Measurements from ENCODE around the gene OPCML. TPM values are rescaled to one million over a fixed set of nuclear protein-coding genes. Genes with fewer than 3 reads are reported as not detected.

OPCML gene
- total RNA-seq, 3 donors from 2014 or later (not counting 1 experiment from before 2014, with no cell fraction given) = not detected

DNA sequence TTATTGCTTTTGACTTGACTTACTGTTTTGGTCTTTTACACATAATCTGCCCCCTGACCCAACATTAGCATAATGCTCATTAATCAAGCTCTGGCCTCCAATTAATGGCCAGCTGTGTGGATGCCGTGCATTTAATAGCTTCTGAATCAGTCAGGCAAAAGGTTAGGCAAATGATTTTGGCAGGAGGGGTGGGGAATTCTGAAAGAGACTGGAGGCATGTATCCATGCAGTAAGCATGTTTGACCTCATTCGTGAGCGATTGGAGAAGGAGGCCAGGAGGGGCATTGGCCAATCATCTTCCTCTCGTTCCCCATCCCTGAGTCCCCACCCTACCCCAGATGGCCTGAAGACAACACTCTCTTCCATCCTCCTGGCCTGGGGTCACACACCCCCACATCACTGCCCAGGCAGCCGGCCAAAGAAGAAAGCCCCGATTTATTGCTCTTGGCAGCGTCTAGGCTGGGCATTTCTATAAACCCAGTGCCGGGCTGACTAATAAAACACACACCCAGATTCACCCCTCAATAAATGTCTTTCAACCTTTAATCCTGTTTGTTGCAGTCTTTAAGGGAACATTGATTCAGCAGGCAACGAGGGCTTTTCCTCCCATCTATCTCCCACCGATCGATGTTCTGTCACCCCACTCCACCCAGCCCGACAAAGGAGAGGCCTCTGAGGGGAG lies 150.0 kb downstream of the OPCML start:
- Mint-ChIP-seq H3K27ac (no peak overlapping the region), H3K4me3 (no peak overlapping the region), H3K4me1 (no peaks in the 10 kb centered on the region), H3K36me3 (no peaks in the 10 kb centered on the region), H3K27me3 (ENCODE audit: low read depth in 2 of 2) (no peaks in the 10 kb centered on the region), H3K9me3 (peaks cover 0 to 3% of the 10 kb centered on the region in 2 donors)
- no peak overlapping the region for H3K4me3 ChIP-seq (ENCODE audit: low read length)
- no peaks in the 10 kb centered on the region for H3K4me1 ChIP-seq (ENCODE audit: control insufficient read depth, insufficient read depth, low read length)
- WGBS (ENCODE audit: insufficient coverage) = 76% methylated on average over 8 of the region's 12 CpGs
- no peak for ATAC-seq
- H3K36me3 ChIP-seq (ENCODE audit: control insufficient read depth, insufficient read depth, low read length) = no peaks in the 10 kb centered on the region
- no peaks in the 10 kb centered on the region for H3K27me3 ChIP-seq (ENCODE audit: control insufficient read depth, insufficient read depth, low read length)
- DNase-seq = no peak
- no peaks in the 10 kb centered on the region for H3K9me3 ChIP-seq (ENCODE audit: control insufficient read depth, insufficient read depth, low read length)
- no peak overlapping the region for H3K27ac ChIP-seq (ENCODE audit: low read length)
- intact Hi-C loops (cut with micrococcal nuclease) = no loop called here
- TF ChIP-seq, protein P1, sequence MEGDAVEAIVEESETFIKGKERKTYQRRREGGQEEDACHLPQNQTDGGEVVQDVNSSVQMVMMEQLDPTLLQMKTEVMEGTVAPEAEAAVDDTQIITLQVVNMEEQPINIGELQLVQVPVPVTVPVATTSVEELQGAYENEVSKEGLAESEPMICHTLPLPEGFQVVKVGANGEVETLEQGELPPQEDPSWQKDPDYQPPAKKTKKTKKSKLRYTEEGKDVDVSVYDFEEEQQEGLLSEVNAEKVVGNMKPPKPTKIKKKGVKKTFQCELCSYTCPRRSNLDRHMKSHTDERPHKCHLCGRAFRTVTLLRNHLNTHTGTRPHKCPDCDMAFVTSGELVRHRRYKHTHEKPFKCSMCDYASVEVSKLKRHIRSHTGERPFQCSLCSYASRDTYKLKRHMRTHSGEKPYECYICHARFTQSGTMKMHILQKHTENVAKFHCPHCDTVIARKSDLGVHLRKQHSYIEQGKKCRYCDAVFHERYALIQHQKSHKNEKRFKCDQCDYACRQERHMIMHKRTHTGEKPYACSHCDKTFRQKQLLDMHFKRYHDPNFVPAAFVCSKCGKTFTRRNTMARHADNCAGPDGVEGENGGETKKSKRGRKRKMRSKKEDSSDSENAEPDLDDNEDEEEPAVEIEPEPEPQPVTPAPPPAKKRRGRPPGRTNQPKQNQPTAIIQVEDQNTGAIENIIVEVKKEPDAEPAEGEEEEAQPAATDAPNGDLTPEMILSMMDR (IDR thresholded peaks at IDR 0.05) = no peak

DNA sequence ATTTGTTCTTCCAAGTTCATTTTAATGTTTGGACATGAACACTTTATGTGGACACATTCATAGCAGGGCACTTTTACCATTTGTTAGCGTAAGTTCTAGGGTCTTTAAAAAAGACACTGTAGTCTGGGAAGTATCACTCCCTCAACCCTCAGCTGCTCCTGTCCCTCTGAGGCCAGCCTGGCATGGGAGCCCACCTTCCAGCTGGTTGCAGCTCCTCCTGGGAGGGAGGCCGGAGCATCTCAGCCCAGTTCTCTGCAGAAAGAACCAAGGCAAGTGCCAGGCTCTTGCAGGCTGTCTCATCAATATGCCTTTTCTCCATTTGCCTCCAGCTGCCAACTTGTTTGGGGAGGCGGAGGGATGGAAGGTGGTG lies 150.6 kb downstream of the OPCML start:
- H3K27me3 ChIP-seq (ENCODE audit: control insufficient read depth, insufficient read depth, low read length) = no peaks in the 10 kb centered on the region
- H3K27me3 Mint-ChIP-seq (ENCODE audit: low read depth in 2 of 2) = no peaks in the 10 kb centered on the region
- H3K4me3 Mint-ChIP-seq = no peak overlapping the region
- no peaks in the 10 kb centered on the region for H3K9me3 ChIP-seq (ENCODE audit: control insufficient read depth, insufficient read depth, low read length)
- no peak overlapping the region for H3K27ac ChIP-seq (ENCODE audit: low read length)
- H3K4me1 ChIP-seq (ENCODE audit: control insufficient read depth, insufficient read depth, low read length) = no peaks in the 10 kb centered on the region
- no peak overlapping the region for H3K4me3 ChIP-seq (ENCODE audit: low read length)
- no peak for ATAC-seq
- no peak overlapping the region for H3K27ac Mint-ChIP-seq
- TF ChIP-seq, protein P1 (IDR thresholded peaks at IDR 0.05) = no peak
- no peaks in the 10 kb centered on the region for H3K4me1 Mint-ChIP-seq
- intact Hi-C loops (cut with micrococcal nuclease) = no loop called here
- H3K36me3 ChIP-seq (ENCODE audit: control insufficient read depth, insufficient read depth, low read length) = no peaks in the 10 kb centered on the region
- WGBS (ENCODE audit: insufficient coverage) = 59% methylated on average over 3 of the region's 3 CpGs
- DNase-seq = no peak
- H3K9me3 Mint-ChIP-seq = peaks cover 0 to 3% of the 10 kb centered on the region in 2 donors
- no peaks in the 10 kb centered on the region for H3K36me3 Mint-ChIP-seq

DNA sequence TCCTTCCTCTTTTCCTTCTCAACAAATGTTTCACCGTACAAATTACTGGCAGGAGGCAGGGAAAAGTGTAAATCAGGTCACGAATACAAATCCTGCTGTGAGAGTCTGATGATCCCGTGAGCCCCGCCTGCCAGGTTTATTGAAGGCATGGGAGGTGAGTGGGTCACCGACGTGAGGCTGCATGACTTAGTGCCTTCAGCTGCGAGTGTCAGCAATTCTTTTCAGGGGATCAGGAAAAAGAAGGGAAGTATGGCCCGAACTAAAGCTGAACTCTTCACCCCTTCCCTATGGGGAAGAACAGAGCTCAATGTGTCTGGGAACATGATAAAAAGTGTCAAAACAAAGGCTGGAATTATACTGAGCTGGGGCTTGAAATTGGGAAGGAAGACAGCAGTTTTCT lies 166.2 kb downstream of the OPCML start:
- Histone ChIP-seq H3K36me3 (ENCODE audit: control insufficient read depth, insufficient read depth, low read length) (no peaks in the 10 kb centered on the region), H3K4me3 (ENCODE audit: low read length) (no peak overlapping the region), H3K27me3 (ENCODE audit: control insufficient read depth, insufficient read depth, low read length) (no peaks in the 10 kb centered on the region), H3K4me1 (ENCODE audit: control insufficient read depth, insufficient read depth, low read length) (no peaks in the 10 kb centered on the region), H3K9me3 (ENCODE audit: control insufficient read depth, insufficient read depth, low read length) (peaks cover 3% of the 10 kb centered on the region), H3K27ac (ENCODE audit: low read length) (no peak overlapping the region)
- H3K36me3 Mint-ChIP-seq = no peaks in the 10 kb centered on the region
- DNase-seq = no peak
- H3K9me3 Mint-ChIP-seq = peaks cover 2 to 4% of the 10 kb centered on the region in 2 donors
- 37% methylated on average over 7 of the region's 8 CpGs for WGBS (ENCODE audit: insufficient coverage)
- ATAC-seq = no peak
- no peaks in the 10 kb centered on the region for H3K27me3 Mint-ChIP-seq (ENCODE audit: low read depth in 2 of 2)
- H3K4me1 Mint-ChIP-seq = no peaks in the 10 kb centered on the region
- TF ChIP-seq, protein P1 (IDR thresholded peaks at IDR 0.05) = no peak
- intact Hi-C loops (cut with micrococcal nuclease) = no loop called here
- H3K4me3 Mint-ChIP-seq = no peak overlapping the region
- H3K27ac Mint-ChIP-seq = no peak overlapping the region

DNA sequence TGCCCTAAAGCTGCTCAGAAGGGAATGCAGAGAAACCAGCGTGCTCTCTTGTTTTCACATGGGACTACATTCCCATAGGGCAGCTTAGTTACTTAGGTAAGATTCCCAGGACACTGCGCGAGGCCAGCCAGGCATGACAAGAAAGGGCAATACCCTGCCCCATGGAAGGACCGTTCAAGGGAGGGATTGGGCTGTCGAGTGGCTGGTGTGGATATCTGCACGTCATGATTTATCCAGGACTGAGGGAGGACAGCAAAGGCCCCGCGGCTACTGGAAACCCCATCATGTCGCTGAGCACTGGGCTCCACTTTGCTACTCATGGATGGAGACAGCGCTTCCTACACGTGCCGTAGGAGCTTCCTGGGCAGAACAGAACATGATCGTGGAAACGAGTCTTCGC lies 169.4 kb downstream of the OPCML start:
- H3K36me3 ChIP-seq (ENCODE audit: control insufficient read depth, insufficient read depth, low read length) = no peaks in the 10 kb centered on the region
- peaks cover 7% of the 10 kb centered on the region for H3K9me3 ChIP-seq (ENCODE audit: control insufficient read depth, insufficient read depth, low read length)
- no peak overlapping the region for H3K4me3 ChIP-seq (ENCODE audit: low read length)
- Mint-ChIP-seq H3K4me1 (no peaks in the 10 kb centered on the region), H3K36me3 (no peaks in the 10 kb centered on the region), H3K27me3 (ENCODE audit: low read depth in 2 of 2) (no peaks in the 10 kb centered on the region), H3K9me3 (peaks cover 2 to 8% of the 10 kb centered on the region in 2 donors), H3K27ac (no peak overlapping the region), H3K4me3 (no peak overlapping the region)
- no peaks in the 10 kb centered on the region for H3K4me1 ChIP-seq (ENCODE audit: control insufficient read depth, insufficient read depth, low read length)
- no peak overlapping the region for H3K27ac ChIP-seq (ENCODE audit: low read length)
- intact Hi-C loops (cut with micrococcal nuclease) = no loop called here
- TF ChIP-seq, protein P1 (IDR thresholded peaks at IDR 0.05) = no peak
- no peak for ATAC-seq
- no peaks in the 10 kb centered on the region for H3K27me3 ChIP-seq (ENCODE audit: control insufficient read depth, insufficient read depth, low read length)
- 94% methylated on average over 15 of the region's 15 CpGs for WGBS (ENCODE audit: insufficient coverage)
- no peak for DNase-seq

Data from natural killer cell (primary cell).